GM18861 (cell line): ENCODE results near the gene ARHGAP21.

Experiments used
- ATAC-seq: cut with Tn5 transposase; IDR thresholded peaks from one replicate; pipeline ENCODE4 v1.9.1; 2021; ENCODE audit not compliant: unreplicated experiment

The ARHGAP21 gene

DNA sequence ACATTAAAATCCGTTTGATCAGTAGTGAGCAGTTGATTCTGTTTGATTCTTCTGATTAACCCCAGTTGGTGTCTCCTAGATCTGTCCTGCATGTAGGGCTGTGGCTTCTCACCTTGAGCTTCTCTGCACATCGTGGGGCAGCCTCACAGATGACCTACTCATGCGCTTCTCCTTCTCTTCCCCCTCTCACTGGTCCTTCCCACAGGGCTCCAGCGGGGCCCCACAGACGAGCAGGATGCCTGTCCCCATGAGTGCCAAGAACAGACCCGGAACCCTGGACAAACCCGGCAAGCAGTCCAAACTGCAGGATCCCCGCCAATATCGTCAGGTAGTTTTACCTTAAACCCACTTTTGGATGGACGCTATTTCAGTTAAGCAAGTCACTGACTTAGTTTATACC, 178.9 kb downstream of the ARHGAP21 start:
- no peak for ATAC-seq

DNA sequence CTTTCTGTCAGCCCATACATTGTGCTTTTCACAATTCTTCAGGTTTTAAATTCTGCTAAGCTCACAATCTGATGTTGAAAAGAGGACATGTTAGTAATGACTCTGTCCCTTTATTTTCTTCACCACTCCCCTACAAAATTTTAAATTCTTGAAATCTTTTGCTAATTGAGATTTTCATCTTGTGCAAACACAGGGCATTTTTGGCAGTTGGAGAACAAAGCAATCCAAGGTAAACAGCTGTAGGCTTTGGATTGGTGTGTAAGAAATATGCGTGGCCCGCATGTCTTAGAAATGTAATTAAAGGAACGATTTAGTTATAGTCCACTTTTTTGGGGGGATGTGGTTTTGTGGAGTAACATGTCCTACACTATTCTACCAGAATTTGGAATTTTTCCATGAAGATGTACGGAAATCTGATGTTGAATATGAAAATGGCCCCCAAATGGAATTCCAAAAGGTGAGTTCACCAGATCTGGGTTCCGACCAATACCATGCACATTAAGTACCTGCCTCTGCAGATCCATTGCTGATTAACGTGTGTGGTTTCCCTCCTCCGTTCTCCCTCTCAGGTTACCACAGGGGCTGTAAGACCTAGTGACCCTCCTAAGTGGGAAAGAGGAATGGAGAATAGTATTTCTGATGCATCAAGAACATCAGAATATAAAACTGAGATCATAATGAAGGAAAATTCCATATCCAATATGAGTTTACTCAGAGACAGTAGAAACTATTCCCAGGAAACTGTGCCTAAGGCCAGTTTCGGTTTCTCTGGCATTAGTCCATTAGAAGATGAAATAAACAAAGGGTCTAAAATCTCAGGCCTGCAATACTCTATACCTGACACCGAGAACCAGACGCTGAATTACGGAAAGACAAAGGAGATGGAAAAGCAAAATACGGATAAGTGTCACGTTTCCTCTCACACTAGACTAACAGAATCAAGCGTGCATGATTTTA, 181.1 kb downstream of the ARHGAP21 start:
- ATAC-seq = no peak

DNA sequence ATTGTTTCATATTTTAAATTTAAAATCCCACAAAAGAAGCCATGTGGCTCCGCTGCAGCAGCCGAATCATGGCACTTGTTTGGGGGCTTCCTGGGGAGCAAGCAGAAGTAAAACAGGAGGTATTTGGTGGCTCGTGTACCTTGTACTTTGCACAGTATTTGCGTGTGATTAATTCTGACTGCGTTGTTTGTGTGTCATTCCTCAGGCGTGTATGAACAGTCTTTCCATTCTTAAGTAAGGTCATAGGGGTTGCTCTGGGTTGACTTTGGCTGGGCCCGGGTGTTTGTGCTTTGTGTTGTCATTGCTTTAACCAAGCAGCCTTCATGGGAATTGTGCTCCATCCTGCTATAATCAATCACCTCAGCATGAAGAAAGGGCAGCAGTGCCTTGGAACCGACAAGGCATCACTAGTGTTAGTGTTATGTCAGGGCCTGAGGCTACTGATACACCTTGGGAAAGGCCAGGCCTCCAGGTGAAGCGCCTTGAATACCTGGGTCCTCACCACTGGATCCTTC, 182.4 kb downstream of the ARHGAP21 start:
- ATAC-seq = no peak

DNA sequence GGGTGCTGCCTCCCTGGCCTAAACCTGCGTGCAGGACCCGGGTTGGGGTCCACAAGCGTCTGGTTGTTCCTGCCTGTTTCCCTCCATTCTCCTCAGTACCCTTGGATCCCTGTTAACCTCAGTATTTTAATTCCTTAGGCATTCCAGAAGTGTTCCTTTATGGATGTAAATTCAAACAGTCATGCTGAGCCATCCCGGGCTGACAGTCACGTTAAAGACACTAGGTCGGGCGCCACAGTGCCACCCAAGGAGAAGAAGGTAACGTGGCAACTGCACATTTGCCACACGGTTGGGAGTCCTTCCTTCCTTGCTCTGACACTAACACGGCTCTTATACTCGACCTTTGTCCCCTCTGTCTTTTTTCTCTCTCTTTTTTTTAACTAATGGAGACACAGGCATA, 187.1 kb downstream of the ARHGAP21 start:
- ATAC-seq = no peak

DNA sequence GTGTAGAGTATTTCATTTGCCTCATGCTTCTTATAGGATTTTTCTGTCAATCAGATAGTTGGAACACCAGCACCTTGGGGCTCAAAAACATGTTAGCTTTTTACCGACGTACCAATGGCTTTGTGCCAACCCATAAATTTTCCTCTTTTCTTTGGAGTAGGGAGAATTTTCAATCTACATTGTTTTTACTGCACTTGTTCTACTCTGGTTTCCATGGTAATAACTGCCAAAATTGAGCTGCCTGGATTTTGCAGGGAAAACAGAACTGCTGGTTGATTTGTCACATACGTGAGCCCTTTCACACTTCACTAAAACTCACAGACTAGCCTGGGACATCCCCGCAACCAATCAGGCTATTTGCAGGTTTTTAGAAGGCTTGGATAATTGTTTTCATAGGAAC, 189.7 kb downstream of the ARHGAP21 start:
- no peak for ATAC-seq
